ENCODE data around the gene KRTAP3-2.
A peak's percentile ranks its signal among the peaks of the same experiment; 100 is the strongest.
"Not testable (repeated sequence)": the region's sequence is repeated elsewhere in the genome, so short reads cannot be mapped to it uniquely, and the experiment has no call there.

KRTAP3-2 gene
- total RNA-seq: 0 reads per million in 17 experiments

GRCh38 chr17:40999563-40999962 lies at the start of gene KRTAP3-2:
Gene KRTAP3-2 (minus strand): TSS chr17:40999906. CDS start chr17:40999853, 53 bp downstream.
- DNase-seq: not testable (repeated sequence)

- DNase-seq: no peak
These were observed 49.4 kb upstream of the KRTAP3-2 start for GRCh38 chr17:41049110-41049509.

GRCh38 chr17:41048441-41048840 lies 48.7 kb upstream of the KRTAP3-2 start:
- DNase-seq: no peak

- not testable (repeated sequence) for DNase-seq
These were observed 47.2 kb upstream of the KRTAP3-2 start, which contains the start of gene KRTAP2-1 for GRCh38 chr17:41046735-41047465. Gene KRTAP2-1 (minus strand): TSS chr17:41047316. CDS start chr17:41047267, 49 bp downstream.

GRCh38 chr17:41042953-41043352 lies 43.2 kb upstream of the KRTAP3-2 start:
- DNase-seq: no peak

GRCh38 chr17:41040783-41041571 lies 41.3 kb upstream of the KRTAP3-2 start, which contains the start of gene KRTAP1-1:
Gene KRTAP1-1 (minus strand): TSS chr17:41041450. CDS start chr17:41041397, 53 bp downstream.
- not testable (repeated sequence) for DNase-seq

GRCh38 chr17:41037853-41038350 lies 38.2 kb upstream of the KRTAP3-2 start:
- DNase-seq: no peak

GRCh38 chr17:41034346-41034935 lies 34.7 kb upstream of the KRTAP3-2 start, which contains the start of gene KRTAP1-3:
Gene KRTAP1-3 (minus strand): TSS chr17:41034874. CDS start chr17:41034821, 53 bp downstream.
- DNase-seq: not testable (repeated sequence)

GRCh38 chr17:41029633-41030245 lies 30.0 kb upstream of the KRTAP3-2 start, which contains the start of gene KRTAP1-4:
Gene KRTAP1-4 (minus strand): TSS chr17:41030195. CDS start chr17:41030078, 117 bp downstream.
- DNase-seq: no peak

- no peak for DNase-seq
These were observed 27.2 kb upstream of the KRTAP3-2 start, which contains the start of gene KRTAP1-5 for GRCh38 chr17:41026715-41027471. Gene KRTAP1-5 (minus strand): TSS chr17:41027208. CDS start chr17:41027155, 53 bp downstream.

GRCh38 chr17:41024697-41025096 lies 25.0 kb upstream of the KRTAP3-2 start:
- DNase-seq: no peak

- DNase-seq: no peak
These were observed 20.6 kb upstream of the KRTAP3-2 start for GRCh38 chr17:41020336-41020735.

GRCh38 chr17:41019415-41019814 lies 19.7 kb upstream of the KRTAP3-2 start:
- DNase-seq: no peak

- peak in 3 of 4 experiments; percentile 6 to 32 (median 15) for DNase-seq
These were observed 18.8 kb upstream of the KRTAP3-2 start for GRCh38 chr17:41018541-41018940.

- no peak for DNase-seq
These were observed 17.0 kb upstream of the KRTAP3-2 start for GRCh38 chr17:41016578-41017215.

- no peak for DNase-seq
These were observed 15.7 kb upstream of the KRTAP3-2 start for GRCh38 chr17:41015454-41015853.

GRCh38 chr17:41013606-41014005 lies 13.9 kb upstream of the KRTAP3-2 start:
- no peak for DNase-seq

GRCh38 chr17:41013181-41013580 lies 13.5 kb upstream of the KRTAP3-2 start:
- DNase-seq: no peak

GRCh38 chr17:41012326-41013120 lies 12.8 kb upstream of the KRTAP3-2 start:
- no peak for DNase-seq

- DNase-seq: no peak
These were observed 10.7 kb upstream of the KRTAP3-2 start for GRCh38 chr17:41010441-41010840.

Measured in suppressor macrophage (primary cell).